Nephron progenitor cell (in vitro differentiated cells): ENCODE measurements around the gene HOATZ.

ENCODE experiments used
- DNase-seq: peaks from one replicate; pipeline ENCODE4 v3.0.0; 2021
- H3K27ac Mint-ChIP-seq: 2 replicates; pipeline ENCODE4 v1.8.0; 2021; ENCODE audit warnings: mild to moderate bottlenecking, moderate library complexity, mixed read lengths
- H3K27me3 Mint-ChIP-seq: 2 replicates; pipeline ENCODE4 v1.8.0; 2021; ENCODE audit warnings: mild to moderate bottlenecking, low read depth, mixed read lengths; ENCODE audit not compliant: poor library complexity
- H3K36me3 Mint-ChIP-seq: 2 replicates; pipeline ENCODE4 v1.8.0; 2021; ENCODE audit warnings: low read depth, mixed read lengths
- H3K4me1 Mint-ChIP-seq: 2 replicates; pipeline ENCODE4 v1.8.0; 2021; ENCODE audit warnings: mixed read lengths
- H3K4me3 Mint-ChIP-seq: 2 replicates; pipeline ENCODE4 v1.8.0; 2021; ENCODE audit warnings: mild to moderate bottlenecking, moderate library complexity, mixed read lengths
- H3K9me3 Mint-ChIP-seq: 2 replicates; pipeline ENCODE4 v1.8.0; 2021; ENCODE audit warnings: mild to moderate bottlenecking, moderate library complexity, mixed read lengths
- CTCF ChIP-seq: fragments of 200-600 bp; sonication (generic); IDR thresholded peaks from 2 replicates; pipeline ENCODE4 v1.5.0; 2021; ENCODE audit warnings: antibody characterized with exemption

The HOATZ gene

GRCh38 chr11:111530091-111530490, 15.5 kb downstream of the HOATZ start:
- H3K36me3 Mint-ChIP-seq, result no peaks in the 10 kb centered on the region
- H3K9me3 Mint-ChIP-seq, result no peaks in the 10 kb centered on the region

GRCh38 chr11:111531136-111531535, 16.6 kb downstream of the HOATZ start:
- Mint-ChIP-seq H3K4me1 (no peaks in the 10 kb centered on the region), H3K9me3 (no peaks in the 10 kb centered on the region), H3K27ac (no peak overlapping the region), H3K36me3 (no peaks in the 10 kb centered on the region), H3K27me3 (peaks cover 4% of the 10 kb centered on the region), H3K4me3 (no peak overlapping the region)
- TF ChIP-seq CTCF, result no peak
- DNase-seq, result no peak

More at GRCh38 chr11:111530091-111530490, 15.5 kb downstream of the HOATZ start:
- Mint-ChIP-seq H3K27me3 (no peaks in the 10 kb centered on the region), H3K27ac (no peak overlapping the region), H3K4me1 (no peaks in the 10 kb centered on the region), H3K4me3 (no peak overlapping the region)
- no peak for DNase-seq
- TF ChIP-seq CTCF, result no peak

- H3K36me3 Mint-ChIP-seq, result no peaks in the 10 kb centered on the region
- no peak overlapping the region for H3K27ac Mint-ChIP-seq
- peaks cover 10% of the 10 kb centered on the region for H3K27me3 Mint-ChIP-seq
- no peaks in the 10 kb centered on the region for H3K4me1 Mint-ChIP-seq
- no peaks in the 10 kb centered on the region for H3K9me3 Mint-ChIP-seq
- TF ChIP-seq CTCF, result no peak
- no peak overlapping the region for H3K4me3 Mint-ChIP-seq
- no peak for DNase-seq
Measured at GRCh38 chr11:111531687-111532364, 17.2 kb downstream of the HOATZ start.

- Mint-ChIP-seq H3K27ac (no peak overlapping the region), H3K4me3 (no peak overlapping the region), H3K9me3 (no peaks in the 10 kb centered on the region), H3K4me1 (no peaks in the 10 kb centered on the region), H3K36me3 (no peaks in the 10 kb centered on the region), H3K27me3 (peaks cover 14% of the 10 kb centered on the region)
- no peak for TF ChIP-seq CTCF
- no peak for DNase-seq
Measured at GRCh38 chr11:111532365-111532709, 17.8 kb downstream of the HOATZ start.

- Mint-ChIP-seq H3K4me1 (peaks cover 15% of the 10 kb centered on the region), H3K9me3 (peaks cover 4% of the 10 kb centered on the region), H3K4me3 (no peak overlapping the region), H3K27ac (no peak overlapping the region), H3K36me3 (no peaks in the 10 kb centered on the region), H3K27me3 (peaks cover 43% of the 10 kb centered on the region)
- no peak for DNase-seq
- TF ChIP-seq CTCF, result no peak
Measured at GRCh38 chr11:111535281-111535680, 20.7 kb downstream of the HOATZ start.

GRCh38 chr11:111537336-111537860, 22.8 kb downstream of the HOATZ start:
- no peak for TF ChIP-seq CTCF
- peaks cover 64% of the 10 kb centered on the region for H3K27me3 Mint-ChIP-seq
- H3K4me1 Mint-ChIP-seq, result peaks cover 26% of the 10 kb centered on the region
- H3K9me3 Mint-ChIP-seq, result peaks cover 4% of the 10 kb centered on the region
- H3K36me3 Mint-ChIP-seq, result no peaks in the 10 kb centered on the region
- H3K27ac Mint-ChIP-seq, result no peak overlapping the region
- no peak for DNase-seq
- H3K4me3 Mint-ChIP-seq, result no peak overlapping the region
